Memory B cell (primary cell): ENCODE measurements around the gene PKIB.

Source experiments
- ATAC-seq: fragments of 150-1000 bp; cut with Tn5 transposase; 2 replicates; pipeline ENCODE4 v1.10.0; 2021; ENCODE audit warnings: low read depth, mild to moderate bottlenecking, moderate library complexity
- DNase-seq, 2 donors: peaks; one replicate each; pipeline ENCODE4 v3.0.0; 2022; ENCODE audit warnings: low spot score in 2 of 2
- H3K27ac Mint-ChIP-seq: one replicate; pipeline ENCODE4 v1.8.0; 2022; ENCODE audit warnings: mild to moderate bottlenecking, moderate library complexity, mixed read lengths
- H3K27me3 Mint-ChIP-seq: one replicate; pipeline ENCODE4 v1.8.0; 2022; ENCODE audit warnings: mixed read lengths
- H3K36me3 Mint-ChIP-seq: one replicate; pipeline ENCODE4 v1.8.0; 2022; ENCODE audit warnings: mild to moderate bottlenecking, mixed read lengths
- H3K4me1 Mint-ChIP-seq: one replicate; pipeline ENCODE4 v1.8.0; 2022; ENCODE audit warnings: mixed read lengths
- H3K4me3 Mint-ChIP-seq: one replicate; pipeline ENCODE4 v1.8.0; 2022; ENCODE audit warnings: mild to moderate bottlenecking, moderate library complexity, mixed read lengths
- H3K9me3 Mint-ChIP-seq: one replicate; pipeline ENCODE4 v1.8.0; 2022; ENCODE audit warnings: mixed read lengths

The PKIB gene

DNA sequence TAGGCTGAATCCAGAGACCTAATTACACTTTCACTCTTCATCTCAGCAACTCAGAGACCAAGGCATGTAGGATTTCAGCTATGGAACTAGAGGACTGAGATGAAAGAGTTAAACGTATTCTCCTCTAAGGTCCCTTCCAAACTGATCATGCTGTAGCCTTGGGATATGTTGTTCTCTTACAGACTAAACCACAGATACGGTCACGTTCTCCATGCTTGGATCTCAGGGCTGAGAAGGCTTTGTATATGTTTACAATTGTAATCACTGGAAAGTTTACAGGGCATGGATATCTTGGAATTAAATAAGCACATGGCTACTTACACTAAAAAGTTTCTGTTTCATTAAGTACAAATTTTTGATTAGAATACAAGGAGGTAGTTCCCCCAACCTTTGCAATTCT lies 50.1 kb downstream of the PKIB start:
- Mint-ChIP-seq H3K4me1 (no peaks in the 10 kb centered on the region), H3K4me3 (no peak overlapping the region), H3K36me3 (no peaks in the 10 kb centered on the region), H3K27ac (no peak overlapping the region), H3K27me3 (peaks cover 3% of the 10 kb centered on the region), H3K9me3 (no peaks in the 10 kb centered on the region)
- no peak for DNase-seq
- ATAC-seq, result no peak

GRCh38 chr6:122663981-122664380 lies 53.8 kb downstream of the PKIB start:
- H3K4me1 Mint-ChIP-seq, result no peaks in the 10 kb centered on the region
- no peak overlapping the region for H3K27ac Mint-ChIP-seq
- H3K4me3 Mint-ChIP-seq, result no peak overlapping the region
- H3K9me3 Mint-ChIP-seq, result no peaks in the 10 kb centered on the region
- ATAC-seq, result no peak
- H3K36me3 Mint-ChIP-seq, result no peaks in the 10 kb centered on the region
- peaks cover 3% of the 10 kb centered on the region for H3K27me3 Mint-ChIP-seq
- DNase-seq, result no peak

- DNase-seq (no peak), ATAC-seq (no peak)
- Mint-ChIP-seq H3K27ac (no peak overlapping the region), H3K4me1 (no peaks in the 10 kb centered on the region), H3K9me3 (no peaks in the 10 kb centered on the region), H3K36me3 (no peaks in the 10 kb centered on the region), H3K4me3 (no peak overlapping the region), H3K27me3 (peaks cover 4% of the 10 kb centered on the region)
These were observed 55.7 kb downstream of the PKIB start for GRCh38 chr6:122665929-122666328.

GRCh38 chr6:122666418-122666817 lies 56.2 kb downstream of the PKIB start:
- ATAC-seq (no peak), DNase-seq (no peak)
- no peaks in the 10 kb centered on the region for H3K9me3 Mint-ChIP-seq
- H3K27ac Mint-ChIP-seq, result no peak overlapping the region
- H3K36me3 Mint-ChIP-seq, result no peaks in the 10 kb centered on the region
- no peak overlapping the region for H3K4me3 Mint-ChIP-seq
- H3K4me1 Mint-ChIP-seq, result no peaks in the 10 kb centered on the region
- peaks cover 4% of the 10 kb centered on the region for H3K27me3 Mint-ChIP-seq

DNA sequence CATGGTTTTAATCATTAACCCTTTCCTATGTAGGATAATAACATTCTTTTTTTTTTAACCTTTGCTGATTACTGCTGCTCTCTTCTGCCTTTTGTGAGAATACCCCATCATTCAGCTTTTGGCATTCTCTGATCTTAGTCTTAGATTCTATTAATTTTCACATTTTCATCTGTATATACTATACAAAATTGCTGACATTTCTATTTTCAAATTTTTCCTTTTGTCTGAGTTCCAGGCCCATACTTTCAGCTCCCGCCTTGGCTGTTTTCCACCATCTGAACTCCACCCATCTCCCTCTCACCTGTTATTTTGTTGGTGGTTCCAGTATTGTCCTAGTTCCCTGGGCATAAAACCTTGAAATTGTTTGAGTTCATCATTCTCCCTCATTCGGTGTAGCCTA lies 59.2 kb downstream of the PKIB start:
- H3K4me3 Mint-ChIP-seq, result no peak overlapping the region
- peaks cover 2% of the 10 kb centered on the region for H3K27me3 Mint-ChIP-seq
- H3K4me1 Mint-ChIP-seq, result peaks cover 6% of the 10 kb centered on the region
- ATAC-seq (no peak), DNase-seq (no peak)
- H3K9me3 Mint-ChIP-seq, result no peaks in the 10 kb centered on the region
- H3K27ac Mint-ChIP-seq, result no peak overlapping the region
- no peaks in the 10 kb centered on the region for H3K36me3 Mint-ChIP-seq

DNA sequence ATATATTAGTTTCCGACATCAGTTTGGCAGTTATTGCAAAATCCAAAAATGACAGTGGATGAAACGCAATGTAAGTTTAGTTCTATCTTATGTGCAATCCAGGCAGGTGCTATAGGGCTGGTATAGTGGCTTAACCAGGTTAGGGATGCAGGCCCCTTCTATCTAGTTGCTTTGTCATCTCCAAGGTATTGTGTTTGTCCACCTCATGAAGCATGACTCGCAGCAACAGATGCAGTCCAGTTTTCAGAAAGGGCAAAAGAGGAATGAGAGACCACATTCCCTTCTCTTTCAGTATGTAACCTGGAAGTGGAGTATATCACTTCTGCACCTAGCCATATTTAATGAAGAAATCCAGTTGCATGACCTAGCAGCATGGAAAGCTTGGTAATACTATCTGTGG lies 59.7 kb downstream of the PKIB start:
- ATAC-seq, result no peak
- no peak overlapping the region for H3K4me3 Mint-ChIP-seq
- no peak overlapping the region for H3K27ac Mint-ChIP-seq
- H3K27me3 Mint-ChIP-seq, result peaks cover 2% of the 10 kb centered on the region
- peaks cover 6% of the 10 kb centered on the region for H3K4me1 Mint-ChIP-seq
- no peaks in the 10 kb centered on the region for H3K9me3 Mint-ChIP-seq
- H3K36me3 Mint-ChIP-seq, result no peaks in the 10 kb centered on the region
- no peak for DNase-seq

GRCh38 chr6:122671251-122671650 lies 61.0 kb downstream of the PKIB start:
- Mint-ChIP-seq H3K27ac (no peak overlapping the region), H3K9me3 (no peaks in the 10 kb centered on the region), H3K27me3 (peaks cover 2% of the 10 kb centered on the region), H3K4me3 (no peak overlapping the region), H3K4me1 (peaks cover 6% of the 10 kb centered on the region), H3K36me3 (no peaks in the 10 kb centered on the region)
- no peak for DNase-seq
- ATAC-seq, result no peak

DNA sequence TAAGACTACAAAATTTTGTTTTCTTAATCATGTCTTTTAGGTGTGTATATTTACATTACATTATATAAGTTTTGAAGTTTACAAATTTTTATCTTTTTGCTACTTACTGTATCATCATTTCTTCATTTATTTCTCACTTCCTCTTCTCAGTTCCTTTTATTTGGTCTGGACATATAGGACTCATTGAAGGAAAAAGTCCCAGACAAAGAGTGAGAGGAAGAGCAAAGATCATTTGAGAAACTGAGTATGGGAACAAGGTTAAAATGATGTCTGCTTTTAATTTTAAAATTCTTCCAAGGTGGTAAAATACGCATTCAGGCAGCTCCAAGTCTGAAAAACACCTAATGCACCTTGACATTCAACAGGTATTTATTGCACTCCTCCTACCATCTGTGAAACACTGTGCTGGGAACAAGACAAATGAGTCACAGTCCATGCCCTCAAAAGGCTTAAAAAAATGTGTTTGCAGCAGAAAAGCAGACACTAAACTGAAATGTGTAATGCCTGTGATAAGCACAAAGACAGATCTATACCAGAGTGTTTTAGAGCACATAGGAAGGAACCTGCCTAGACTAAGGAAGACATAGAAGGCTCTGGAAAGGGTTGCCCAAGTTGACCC lies 63.2 kb downstream of the PKIB start:
- Mint-ChIP-seq H3K36me3 (no peaks in the 10 kb centered on the region), H3K27me3 (peaks cover 2% of the 10 kb centered on the region), H3K4me1 (peaks cover 8% of the 10 kb centered on the region), H3K9me3 (peaks cover 2% of the 10 kb centered on the region), H3K4me3 (no peak overlapping the region), H3K27ac (no peak overlapping the region)
- no peak for ATAC-seq
- DNase-seq, result no peak

DNA sequence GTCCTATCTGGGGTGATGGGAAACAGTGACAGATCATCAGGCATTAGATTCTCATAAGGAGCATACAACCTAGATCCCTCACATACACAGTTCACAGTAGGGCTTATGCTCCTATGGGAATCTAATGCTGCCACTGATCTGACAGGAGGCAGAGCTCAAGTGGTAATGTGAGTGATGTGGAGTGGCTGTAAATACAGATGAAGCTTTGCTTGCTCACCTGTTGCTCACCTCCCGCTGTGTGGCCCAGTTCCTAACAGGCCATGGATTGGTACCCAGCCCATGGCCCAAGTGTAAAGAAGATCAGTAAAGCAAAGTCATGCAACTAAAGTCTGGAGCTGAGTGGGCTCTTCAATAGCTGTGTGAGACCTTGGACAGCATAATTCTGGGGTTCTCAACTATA lies 65.9 kb downstream of the PKIB start:
- no peak for DNase-seq
- H3K27ac Mint-ChIP-seq, result no peak overlapping the region
- H3K27me3 Mint-ChIP-seq, result peaks cover 5% of the 10 kb centered on the region
- H3K4me1 Mint-ChIP-seq, result peaks cover 8% of the 10 kb centered on the region
- H3K9me3 Mint-ChIP-seq, result peaks cover 2% of the 10 kb centered on the region
- H3K4me3 Mint-ChIP-seq, result no peak overlapping the region
- no peaks in the 10 kb centered on the region for H3K36me3 Mint-ChIP-seq
- ATAC-seq, result no peak

GRCh38 chr6:122676688-122677087 lies 66.5 kb downstream of the PKIB start:
- Mint-ChIP-seq H3K36me3 (no peaks in the 10 kb centered on the region), H3K27ac (no peak overlapping the region), H3K9me3 (peaks cover 2% of the 10 kb centered on the region), H3K4me3 (no peak overlapping the region), H3K27me3 (peaks cover 5% of the 10 kb centered on the region), H3K4me1 (peaks cover 8% of the 10 kb centered on the region)
- no peak for DNase-seq
- no peak for ATAC-seq

- no peaks in the 10 kb centered on the region for H3K36me3 Mint-ChIP-seq
- peaks cover 5% of the 10 kb centered on the region for H3K27me3 Mint-ChIP-seq
- no peak for ATAC-seq
- DNase-seq, result no peak
- H3K4me3 Mint-ChIP-seq, result no peak overlapping the region
- H3K9me3 Mint-ChIP-seq, result peaks cover 2% of the 10 kb centered on the region
- H3K4me1 Mint-ChIP-seq, result peaks cover 8% of the 10 kb centered on the region
- H3K27ac Mint-ChIP-seq, result no peak overlapping the region
These were observed 67.2 kb downstream of the PKIB start for GRCh38 chr6:122677406-122677805.

GRCh38 chr6:122678841-122679240 lies 68.6 kb downstream of the PKIB start:
- Mint-ChIP-seq H3K9me3 (peaks cover 2% of the 10 kb centered on the region), H3K27me3 (peaks cover 5% of the 10 kb centered on the region), H3K4me3 (no peak overlapping the region), H3K4me1 (peaks cover 5% of the 10 kb centered on the region), H3K27ac (no peak overlapping the region), H3K36me3 (no peaks in the 10 kb centered on the region)
- ATAC-seq (no peak), DNase-seq (no peak)

DNA sequence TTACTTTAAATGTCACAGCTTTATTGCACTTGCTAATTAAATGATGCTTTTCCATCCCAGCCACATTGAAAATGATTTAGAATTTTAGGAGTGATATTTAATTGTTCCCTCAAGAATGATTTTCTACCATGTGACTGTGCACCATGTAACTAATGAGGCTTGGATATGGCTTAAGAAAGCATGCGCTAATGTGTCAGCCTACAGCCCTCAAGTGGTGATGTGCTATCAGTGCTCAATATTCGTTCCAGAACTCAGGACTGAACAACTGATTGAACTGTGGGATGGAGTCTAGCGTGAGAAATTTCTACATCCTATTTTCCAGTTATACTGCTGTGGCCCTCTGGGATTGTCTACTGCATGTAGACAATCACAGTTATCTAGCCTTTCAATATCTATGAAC lies 71.5 kb downstream of the PKIB start:
- DNase-seq (no peak), ATAC-seq (no peak)
- H3K4me1 Mint-ChIP-seq, result peaks cover 2% of the 10 kb centered on the region
- peaks cover 2% of the 10 kb centered on the region for H3K9me3 Mint-ChIP-seq
- no peak overlapping the region for H3K4me3 Mint-ChIP-seq
- H3K27ac Mint-ChIP-seq, result no peak overlapping the region
- H3K36me3 Mint-ChIP-seq, result no peaks in the 10 kb centered on the region
- H3K27me3 Mint-ChIP-seq, result peaks cover 5% of the 10 kb centered on the region

- Mint-ChIP-seq H3K9me3 (peaks cover 2% of the 10 kb centered on the region), H3K27me3 (peaks cover 3% of the 10 kb centered on the region), H3K27ac (no peak overlapping the region), H3K4me1 (no peaks in the 10 kb centered on the region), H3K36me3 (no peaks in the 10 kb centered on the region), H3K4me3 (no peak overlapping the region)
- ATAC-seq (no peak), DNase-seq (no peak)
These were observed 73.9 kb downstream of the PKIB start for GRCh38 chr6:122683989-122684651.

- ATAC-seq, result no peak
These were observed 82.0 kb downstream of the PKIB start for GRCh38 chr6:122692175-122692598.

More at GRCh38 chr6:122692175-122692598, 82.0 kb downstream of the PKIB start:
- no peak overlapping the region for H3K27ac Mint-ChIP-seq
- no peaks in the 10 kb centered on the region for H3K4me1 Mint-ChIP-seq
- no peak overlapping the region for H3K4me3 Mint-ChIP-seq
- no peak for DNase-seq
- H3K36me3 Mint-ChIP-seq, result no peaks in the 10 kb centered on the region
- H3K9me3 Mint-ChIP-seq, result peaks cover 5% of the 10 kb centered on the region
- no peaks in the 10 kb centered on the region for H3K27me3 Mint-ChIP-seq
